ENCODE measurements around the gene FBXW8.

FBXW8 gene

GRCh38 chr12:116990971-116991966 is 80.5 kb downstream of the FBXW8 start:
- no peak for DNase-seq (ENCODE audit: low read depth in 3 of 3)

GRCh38 chr12:116996093-116996492 is 85.3 kb downstream of the FBXW8 start:
- DNase-seq (ENCODE audit: low read depth in 3 of 3): no peak

GRCh38 chr12:116996621-116997020 is 85.9 kb downstream of the FBXW8 start:
- no peak for DNase-seq (ENCODE audit: low read depth in 3 of 3)

DNA sequence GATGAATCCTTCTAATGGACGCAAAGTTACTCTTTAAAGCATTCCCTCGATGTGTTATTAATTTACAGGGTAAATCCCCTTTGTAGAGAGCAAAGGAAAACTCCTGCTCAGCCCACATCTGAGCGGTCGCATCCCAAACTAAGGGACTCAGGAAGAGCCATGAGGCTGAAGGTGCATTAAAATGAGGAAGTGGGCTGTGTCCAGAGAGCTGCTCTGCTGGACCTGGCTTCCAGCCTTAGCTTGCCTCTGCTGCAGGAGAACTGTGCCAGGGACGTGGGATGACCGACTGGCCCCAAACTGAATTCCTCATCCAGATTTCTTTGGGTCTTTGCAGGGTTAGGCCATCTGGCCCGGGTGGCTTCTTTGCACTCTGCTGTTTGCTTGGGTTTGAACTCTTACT is 88.3 kb downstream of the FBXW8 start:
- no peak for DNase-seq (ENCODE audit: low read depth in 3 of 3)

- no peak for DNase-seq (ENCODE audit: low read depth in 3 of 3)
Measured at GRCh38 chr12:117000316-117000715, 89.6 kb downstream of the FBXW8 start.

DNA sequence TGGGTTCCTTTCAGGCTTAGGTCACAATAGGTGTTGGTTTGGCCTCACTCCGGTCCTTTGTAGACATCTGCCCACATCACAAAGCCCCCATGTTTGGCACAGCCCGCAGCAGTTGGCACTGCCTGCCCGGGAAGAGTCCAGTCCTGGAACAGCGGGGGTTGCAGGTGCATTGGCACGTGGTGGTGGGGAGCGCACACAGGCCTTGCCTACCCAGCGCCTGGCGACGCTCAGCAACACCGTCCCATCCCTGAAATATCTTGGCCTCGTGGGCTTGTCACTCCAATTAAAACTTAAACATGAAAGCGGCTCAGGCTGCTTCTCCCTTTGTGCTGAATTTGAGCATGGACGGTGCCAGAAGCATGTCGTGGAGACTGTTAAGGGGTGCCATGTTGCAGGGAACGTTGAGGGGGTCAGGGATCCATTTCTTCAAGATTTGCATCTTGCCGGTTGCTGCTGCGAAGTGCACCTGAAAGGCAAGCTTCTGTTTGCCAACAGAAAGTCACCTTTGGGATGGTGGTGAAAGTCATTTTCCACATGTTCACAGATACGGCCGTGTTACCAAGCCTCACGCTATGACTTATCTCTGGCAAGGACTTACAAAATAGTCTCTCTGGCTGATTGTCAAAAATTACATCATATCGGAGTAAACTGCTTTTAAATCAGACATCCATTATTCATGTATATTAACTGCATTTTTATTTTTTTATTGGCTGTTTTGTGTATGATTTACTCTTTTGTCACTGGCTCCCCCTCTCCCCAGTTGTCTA is 91.5 kb downstream of the FBXW8 start:
- DNase-seq (ENCODE audit: low read depth in 3 of 3): no peak

DNA sequence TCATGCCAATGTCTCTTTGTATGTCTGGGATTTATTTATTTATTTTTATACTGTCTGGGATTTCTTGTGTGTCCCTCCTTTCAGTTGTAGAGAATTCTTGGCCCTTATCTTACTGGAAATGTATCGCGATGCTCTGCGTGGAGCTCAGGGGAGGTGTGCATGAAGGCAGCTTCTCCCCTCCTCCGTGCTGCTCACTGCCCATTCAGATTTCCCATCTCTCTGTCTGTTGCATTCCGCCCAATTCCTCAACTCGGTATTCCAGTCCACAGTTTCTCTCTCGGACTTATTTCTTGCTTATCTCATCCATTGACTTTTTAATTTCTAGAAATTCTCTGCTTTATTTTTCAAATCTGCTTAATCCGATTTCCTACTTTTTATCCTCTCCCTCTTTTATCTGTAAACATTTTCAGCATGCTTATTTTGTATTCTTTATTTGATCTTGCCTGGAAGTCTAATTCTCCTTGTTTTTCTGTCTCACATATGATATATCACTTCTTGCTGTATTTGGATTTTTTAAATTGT is 93.2 kb downstream of the FBXW8 start:
- no peak for DNase-seq (ENCODE audit: low read depth in 3 of 3)

DNA sequence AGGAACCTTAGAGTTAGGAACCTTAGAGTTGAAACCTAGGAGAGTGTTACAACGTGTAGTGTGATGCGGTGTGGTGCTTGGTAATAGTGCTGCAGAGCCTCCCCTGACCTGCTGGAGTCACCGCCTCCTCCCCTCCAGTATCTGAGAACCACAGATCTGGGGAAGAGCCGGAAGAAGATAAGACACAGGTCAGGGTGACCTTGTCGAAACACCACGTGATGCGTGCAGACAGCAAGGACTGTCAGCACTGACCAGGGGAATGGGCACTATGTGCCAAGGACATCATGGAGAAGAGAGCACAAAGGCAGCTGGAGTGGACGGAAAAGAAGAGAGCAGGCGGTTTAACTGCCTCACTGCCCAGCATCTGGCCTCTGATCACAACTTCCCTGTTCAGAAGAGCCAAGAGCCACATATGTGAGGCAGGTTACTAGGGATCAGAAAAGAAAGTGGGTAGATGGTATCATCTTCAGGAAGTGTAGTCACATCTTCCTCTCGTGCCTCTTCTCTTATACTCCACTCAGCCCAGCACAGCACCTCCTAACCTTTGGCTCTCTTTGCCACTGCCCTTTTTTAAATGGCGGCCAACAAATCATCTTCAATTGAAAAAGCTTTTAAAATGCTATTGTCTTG is 94.8 kb downstream of the FBXW8 start:
- DNase-seq (ENCODE audit: low read depth in 3 of 3): no peak

DNA sequence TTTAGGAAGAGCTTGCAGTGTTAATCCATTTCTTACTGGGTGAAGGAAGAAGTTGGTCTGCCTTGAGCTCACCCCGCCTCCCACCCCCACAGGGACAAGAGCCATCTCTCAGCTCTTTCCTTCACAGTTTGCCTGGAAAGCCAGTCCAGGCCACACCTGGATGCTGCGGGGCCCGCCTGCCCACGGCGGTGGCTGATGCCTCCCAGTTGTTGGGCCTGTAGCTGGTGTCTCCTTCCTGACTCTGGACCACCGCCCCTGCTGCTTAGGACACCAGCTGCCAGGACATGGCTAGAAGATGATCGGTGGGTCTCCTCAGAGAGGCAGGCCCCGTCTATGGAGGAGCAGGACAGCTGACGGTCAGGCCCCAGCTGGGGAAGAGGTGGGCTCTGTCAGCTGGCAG is 95.6 kb downstream of the FBXW8 start:
- DNase-seq (ENCODE audit: low read depth in 3 of 3): no peak

DNA sequence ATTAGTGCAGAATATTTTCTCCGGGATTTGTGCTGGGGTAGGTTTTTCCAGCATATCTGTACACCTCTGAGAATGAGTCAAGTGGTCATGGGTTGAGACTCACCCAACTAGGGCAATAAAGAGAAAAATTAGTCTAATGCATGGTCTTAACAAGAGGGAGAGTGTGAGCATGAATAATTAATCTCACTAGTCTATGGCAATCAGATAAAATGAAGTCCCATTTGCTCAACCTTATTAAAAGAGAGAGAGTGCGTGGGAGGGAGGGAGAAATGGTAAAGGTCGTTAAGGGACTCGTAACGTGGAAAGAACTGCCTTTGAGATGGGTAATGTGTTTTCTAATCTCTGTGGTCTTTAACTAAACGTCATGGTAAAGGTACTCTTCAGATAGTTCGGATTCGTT is 96.8 kb downstream of the FBXW8 start:
- DNase-seq (ENCODE audit: low read depth in 3 of 3): no peak

DNA sequence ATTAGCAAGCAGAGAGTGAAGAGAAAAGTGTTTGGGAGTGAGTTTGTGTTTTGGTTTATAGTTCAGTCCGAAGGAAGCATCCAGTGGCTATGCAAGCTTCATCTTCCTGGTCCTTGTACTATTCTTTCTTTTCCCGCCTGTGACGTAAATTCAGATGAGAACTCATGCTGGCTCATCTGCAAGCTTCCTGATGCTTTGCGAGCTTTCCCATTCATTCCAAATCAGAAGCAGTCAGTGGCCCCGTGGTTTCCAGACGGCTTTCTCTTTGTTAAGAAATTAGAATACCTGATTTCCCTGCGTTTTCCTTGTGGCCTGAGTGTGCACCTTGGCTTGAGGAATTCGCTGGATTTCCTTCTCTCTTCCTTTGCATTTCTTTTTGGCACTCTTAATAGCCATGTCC is 99.0 kb downstream of the FBXW8 start:
- DNase-seq (ENCODE audit: low read depth in 3 of 3): no peak

- DNase-seq (ENCODE audit: low read depth in 3 of 3): no peak
Measured at GRCh38 chr12:117010693-117011451, 100.1 kb downstream of the FBXW8 start.

GRCh38 chr12:117011988-117012805 is 101.4 kb downstream of the FBXW8 start:
- DNase-seq (ENCODE audit: low read depth in 3 of 3): no peak

DNA sequence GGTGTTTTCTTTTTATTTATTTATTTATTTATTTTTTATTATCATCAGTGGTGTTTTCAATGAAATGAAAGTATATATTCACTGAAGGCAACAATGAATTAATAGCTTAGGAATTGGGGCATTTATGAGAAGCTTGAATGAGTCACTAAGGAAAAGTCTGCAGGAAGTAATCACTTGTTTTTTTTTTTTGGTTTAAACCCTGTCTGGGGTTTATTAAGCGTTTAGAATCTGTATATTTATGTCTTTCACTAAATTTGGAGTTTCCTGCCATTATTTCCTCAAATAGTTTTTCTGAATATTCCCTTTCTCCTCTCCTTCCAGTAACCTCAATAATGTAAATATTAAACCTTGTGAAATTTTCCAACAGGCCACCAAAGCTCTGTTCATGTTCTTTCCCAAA is 103.0 kb downstream of the FBXW8 start:
- DNase-seq (ENCODE audit: low read depth in 3 of 3): no peak

- DNase-seq (ENCODE audit: low read depth in 3 of 3): no peak
Measured at GRCh38 chr12:117014342-117014887, 103.7 kb downstream of the FBXW8 start.

DNA sequence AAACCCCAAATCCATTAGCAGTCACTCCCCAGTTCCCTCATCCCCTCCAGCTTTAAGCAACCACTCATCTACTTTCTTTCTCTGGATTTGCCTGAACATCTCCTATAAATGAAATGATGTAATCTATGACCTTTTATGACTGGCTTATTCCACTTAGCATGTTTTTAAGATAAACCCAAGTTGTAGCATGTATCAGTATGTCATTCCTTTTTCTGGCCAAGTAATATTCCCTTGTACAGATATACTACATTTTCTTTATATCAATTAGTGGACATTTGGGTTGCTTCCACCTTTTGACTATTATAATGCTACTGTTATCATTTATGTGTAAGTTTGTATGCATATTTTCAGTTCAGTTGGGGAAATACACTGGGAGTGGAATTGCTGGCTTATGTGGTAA is 105.1 kb downstream of the FBXW8 start:
- DNase-seq (ENCODE audit: low read depth in 3 of 3): no peak

DNA sequence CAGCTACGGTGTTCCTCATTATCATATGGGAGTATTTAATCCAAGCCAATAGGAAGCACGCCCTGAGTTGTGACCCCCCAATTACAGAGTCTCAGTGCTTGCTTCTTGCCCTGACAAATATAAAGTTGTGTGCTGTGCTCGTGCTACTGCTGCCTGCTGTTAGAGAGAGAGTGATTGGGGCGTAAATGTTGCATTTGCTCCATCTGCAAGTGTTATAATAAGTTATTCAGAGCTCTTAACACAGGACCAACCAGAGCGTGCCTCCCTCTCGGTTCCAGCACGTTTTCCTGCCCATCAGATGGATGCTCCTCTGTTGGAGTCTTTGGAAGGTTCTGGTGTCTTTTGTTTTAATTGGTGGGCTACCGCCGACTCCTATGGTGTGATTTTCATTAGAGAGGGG is 107.1 kb downstream of the FBXW8 start:
- no peak for DNase-seq (ENCODE audit: low read depth in 3 of 3)

DNA sequence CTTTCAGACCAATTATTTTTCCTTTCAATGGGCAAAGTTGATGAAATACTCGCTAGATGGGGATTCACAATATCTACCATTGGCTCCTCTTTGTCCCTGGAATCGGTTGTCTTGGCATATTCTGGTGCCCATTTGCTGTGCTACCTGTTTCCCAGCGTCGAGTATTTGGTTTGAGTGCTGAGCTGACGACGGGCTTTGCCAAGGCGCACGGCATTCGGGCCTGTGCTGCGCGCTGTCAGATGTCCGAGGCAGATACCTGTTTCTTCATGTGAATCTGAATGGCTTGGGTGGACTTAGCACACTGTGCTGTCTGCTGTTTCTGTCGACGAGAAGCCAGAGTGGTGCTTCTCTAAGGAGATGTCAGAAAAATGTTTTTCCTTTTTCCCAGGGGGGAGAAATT is 107.5 kb downstream of the FBXW8 start:
- no peak for DNase-seq (ENCODE audit: low read depth in 3 of 3)

DNA sequence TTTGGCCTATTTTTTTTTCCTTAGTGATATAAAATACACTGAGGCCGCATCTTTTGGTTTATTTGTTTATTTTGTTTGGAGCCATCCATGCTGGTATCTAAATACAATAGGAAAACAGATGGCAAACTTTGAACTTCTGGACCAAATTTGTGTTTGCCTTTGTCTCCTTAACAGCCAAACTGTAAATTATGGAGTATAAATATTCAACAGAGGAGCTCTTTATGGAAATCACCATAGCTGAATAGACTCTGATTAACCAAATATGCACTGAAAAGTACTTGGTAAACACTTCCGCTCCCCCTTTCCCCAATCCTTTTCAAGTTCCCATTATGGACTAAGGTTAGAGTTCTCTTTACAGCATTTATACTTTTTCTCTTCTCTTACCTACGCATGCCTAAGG is 107.9 kb downstream of the FBXW8 start:
- DNase-seq (ENCODE audit: low read depth in 3 of 3): no peak

- DNase-seq (ENCODE audit: low read depth in 3 of 3): no peak
Measured at GRCh38 chr12:117019866-117020265, 109.1 kb downstream of the FBXW8 start.

All from stimulated activated CD4-positive, alpha-beta T cell treated with anti-CD3 and anti-CD28 coated beads, TNF-alpha, amount 100 ng/mL, for 24 hours (primary cell).